ENCODE measurements around the gene NTMT1. TPM values are rescaled to one million over a fixed set of nuclear protein-coding genes. Genes with fewer than 3 reads are reported as not detected.

NTMT1 gene
- polyA plus RNA-seq, 3 donors = 16.0 to 43.9 (median 28.2) TPM

DNA sequence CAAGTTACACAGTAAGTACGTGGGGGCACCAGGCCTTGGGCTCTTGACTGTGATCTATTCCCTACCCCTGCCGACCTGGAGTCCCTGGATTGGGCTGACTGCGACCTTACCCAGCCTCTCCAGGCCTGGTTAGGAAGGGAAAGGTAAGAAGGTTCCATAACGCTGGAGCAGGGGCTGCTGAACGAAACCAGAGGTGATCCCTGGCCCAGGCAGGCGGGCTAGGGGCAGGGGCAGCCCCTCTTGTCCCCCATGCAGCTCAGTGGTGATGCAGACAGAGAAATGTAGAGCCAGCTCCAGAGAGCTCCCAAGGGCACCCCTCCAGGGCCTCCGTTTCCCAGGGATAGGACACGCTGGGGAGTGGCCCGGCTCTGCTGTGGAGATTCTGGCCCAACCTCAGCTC, 53.6 kb downstream of the NTMT1 start:
- H3K4me3 Mint-ChIP-seq = no peak overlapping the region
- peaks cover 6 to 18% (median 14%) of the 10 kb centered on the region in 3 donors for H3K27me3 Mint-ChIP-seq (ENCODE audit: low read depth in 3 of 3)
- Histone ChIP-seq H3K4me3 (replicated peaks in 1 of 3; ENCODE audit: low read depth in 2 of 3, low read length in 3 of 3) (no peak overlapping the region), H2AFZ (ENCODE audit: insufficient read depth, low read depth, low read length, poor library complexity, severe bottlenecking) (no peak overlapping the region), H3K4me2 (replicated peaks; ENCODE audit: extremely low read depth, low read length, poor library complexity, severe bottlenecking) (no peak overlapping the region), H3K9ac (ENCODE audit: insufficient read depth, low read length, poor library complexity, severe bottlenecking) (no peak overlapping the region), H4K20me1 (ENCODE audit: insufficient read depth, low read length) (no peaks in the 10 kb centered on the region), H3K4me1 (ENCODE audit: control insufficient read depth in 1 of 2, insufficient read depth in 2 of 2, low read length in 2 of 2) (no peaks in the 10 kb centered on the region), H3K9me3 (replicated peaks in 1 of 2; ENCODE audit: control insufficient read depth in 1 of 2, insufficient read depth in 1 of 2, low read length in 2 of 2) (no peaks in the 10 kb centered on the region), H3K27ac (ENCODE audit: low read depth in 1 of 2, low read length in 2 of 2) (no peak overlapping the region), H3K79me2 (ENCODE audit: insufficient read depth, low read length) (no peaks in the 10 kb centered on the region), H3K36me3 (replicated peaks in 1 of 2; ENCODE audit: control insufficient read depth in 1 of 2, insufficient read depth in 2 of 2, low read length in 2 of 2) (no peaks in the 10 kb centered on the region), H3K27me3 (ENCODE audit: control insufficient read depth in 2 of 2, insufficient read depth in 2 of 2, low read length in 2 of 2) (no peaks in the 10 kb centered on the region)
- H3K4me1 Mint-ChIP-seq = no peaks in the 10 kb centered on the region
- DNase-seq = no peak
- peaks cover 0 to 3% (median 0%) of the 10 kb centered on the region in 7 donors for H3K9me3 Mint-ChIP-seq
- TF ChIP-seq, protein P1, sequence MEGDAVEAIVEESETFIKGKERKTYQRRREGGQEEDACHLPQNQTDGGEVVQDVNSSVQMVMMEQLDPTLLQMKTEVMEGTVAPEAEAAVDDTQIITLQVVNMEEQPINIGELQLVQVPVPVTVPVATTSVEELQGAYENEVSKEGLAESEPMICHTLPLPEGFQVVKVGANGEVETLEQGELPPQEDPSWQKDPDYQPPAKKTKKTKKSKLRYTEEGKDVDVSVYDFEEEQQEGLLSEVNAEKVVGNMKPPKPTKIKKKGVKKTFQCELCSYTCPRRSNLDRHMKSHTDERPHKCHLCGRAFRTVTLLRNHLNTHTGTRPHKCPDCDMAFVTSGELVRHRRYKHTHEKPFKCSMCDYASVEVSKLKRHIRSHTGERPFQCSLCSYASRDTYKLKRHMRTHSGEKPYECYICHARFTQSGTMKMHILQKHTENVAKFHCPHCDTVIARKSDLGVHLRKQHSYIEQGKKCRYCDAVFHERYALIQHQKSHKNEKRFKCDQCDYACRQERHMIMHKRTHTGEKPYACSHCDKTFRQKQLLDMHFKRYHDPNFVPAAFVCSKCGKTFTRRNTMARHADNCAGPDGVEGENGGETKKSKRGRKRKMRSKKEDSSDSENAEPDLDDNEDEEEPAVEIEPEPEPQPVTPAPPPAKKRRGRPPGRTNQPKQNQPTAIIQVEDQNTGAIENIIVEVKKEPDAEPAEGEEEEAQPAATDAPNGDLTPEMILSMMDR (IDR thresholded peaks at IDR 0.05) = no peak
- 77% methylated on average over 8 of the region's 9 CpGs for WGBS (ENCODE audit: insufficient coverage)
- no peak overlapping the region for H3K27ac Mint-ChIP-seq
- intact Hi-C loops (cut with micrococcal nuclease) = no loop called here
- no peaks in the 10 kb centered on the region for H3K36me3 Mint-ChIP-seq

DNA sequence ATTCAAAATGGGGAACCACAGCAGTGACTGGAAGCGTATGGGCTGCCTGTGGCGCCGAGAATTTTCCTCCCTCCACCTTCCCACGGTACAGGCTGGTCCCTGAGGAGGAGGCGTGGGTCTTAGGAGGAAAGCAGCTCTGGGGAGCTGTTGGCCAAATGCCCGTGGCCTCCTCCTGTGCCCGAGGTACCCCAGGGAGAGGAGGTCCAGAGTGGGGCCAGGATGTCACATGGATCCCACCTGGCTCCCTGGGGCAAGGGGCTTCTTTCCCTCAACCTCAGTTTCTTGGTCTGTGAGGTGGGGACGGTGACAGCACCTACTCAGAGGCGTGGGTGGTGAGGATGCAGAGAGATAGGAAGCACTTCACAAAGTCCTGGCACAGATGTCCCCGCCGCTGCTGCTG, 56.0 kb downstream of the NTMT1 start:
- Histone ChIP-seq H4K20me1 (ENCODE audit: insufficient read depth, low read length) (no peaks in the 10 kb centered on the region), H3K27ac (ENCODE audit: low read depth in 1 of 2, low read length in 2 of 2) (no peak overlapping the region), H3K9ac (ENCODE audit: insufficient read depth, low read length, poor library complexity, severe bottlenecking) (no peak overlapping the region), H3K27me3 (ENCODE audit: control insufficient read depth in 2 of 2, insufficient read depth in 2 of 2, low read length in 2 of 2) (no peaks in the 10 kb centered on the region), H3K4me3 (replicated peaks in 1 of 3; ENCODE audit: low read depth in 2 of 3, low read length in 3 of 3) (no peak overlapping the region), H2AFZ (ENCODE audit: insufficient read depth, low read depth, low read length, poor library complexity, severe bottlenecking) (no peak overlapping the region), H3K4me1 (ENCODE audit: control insufficient read depth in 1 of 2, insufficient read depth in 2 of 2, low read length in 2 of 2) (no peaks in the 10 kb centered on the region), H3K9me3 (replicated peaks in 1 of 2; ENCODE audit: control insufficient read depth in 1 of 2, insufficient read depth in 1 of 2, low read length in 2 of 2) (no peaks in the 10 kb centered on the region), H3K36me3 (replicated peaks in 1 of 2; ENCODE audit: control insufficient read depth in 1 of 2, insufficient read depth in 2 of 2, low read length in 2 of 2) (no peaks in the 10 kb centered on the region), H3K4me2 (replicated peaks; ENCODE audit: extremely low read depth, low read length, poor library complexity, severe bottlenecking) (no peak overlapping the region), H3K79me2 (ENCODE audit: insufficient read depth, low read length) (no peaks in the 10 kb centered on the region)
- intact Hi-C loops (cut with micrococcal nuclease) = no loop called here
- Mint-ChIP-seq H3K9me3 (no peaks in the 10 kb centered on the region), H3K4me1 (no peaks in the 10 kb centered on the region), H3K36me3 (no peaks in the 10 kb centered on the region), H3K4me3 (no peak overlapping the region), H3K27me3 (ENCODE audit: low read depth in 3 of 3) (peaks cover 7 to 12% (median 8%) of the 10 kb centered on the region in 3 donors), H3K27ac (no peak overlapping the region)
- TF ChIP-seq, protein P1 (IDR thresholded peaks at IDR 0.05) = no peak
- DNase-seq = no peak
- WGBS (ENCODE audit: insufficient coverage) = 61% methylated on average over 3 of the region's 11 CpGs
